Stimulated activated CD4-positive, alpha-beta T cell treated with anti-CD3 and anti-CD28 coated beads, Interleukin-12 subunit alpha, Interleukin-12 subunit beta, amount 100 ng/mL, for 48 hours (primary cell): Measurements from ENCODE around the gene CHST12.
A peak's percentile ranks its signal among the peaks of the same experiment; 100 is the strongest.
"Not testable (repeated sequence)": the region's sequence is repeated elsewhere in the genome, so short reads cannot be mapped to it uniquely, and the experiment has no call there.

Experiments used
- DNase-seq, 3 donors: peaks; one replicate each; pipeline ENCODE4 v3.0.0-alpha.2; 2020; ENCODE audit warnings: low read depth in 2 of 3, low spot score in 1 of 3

CHST12 gene

DNA sequence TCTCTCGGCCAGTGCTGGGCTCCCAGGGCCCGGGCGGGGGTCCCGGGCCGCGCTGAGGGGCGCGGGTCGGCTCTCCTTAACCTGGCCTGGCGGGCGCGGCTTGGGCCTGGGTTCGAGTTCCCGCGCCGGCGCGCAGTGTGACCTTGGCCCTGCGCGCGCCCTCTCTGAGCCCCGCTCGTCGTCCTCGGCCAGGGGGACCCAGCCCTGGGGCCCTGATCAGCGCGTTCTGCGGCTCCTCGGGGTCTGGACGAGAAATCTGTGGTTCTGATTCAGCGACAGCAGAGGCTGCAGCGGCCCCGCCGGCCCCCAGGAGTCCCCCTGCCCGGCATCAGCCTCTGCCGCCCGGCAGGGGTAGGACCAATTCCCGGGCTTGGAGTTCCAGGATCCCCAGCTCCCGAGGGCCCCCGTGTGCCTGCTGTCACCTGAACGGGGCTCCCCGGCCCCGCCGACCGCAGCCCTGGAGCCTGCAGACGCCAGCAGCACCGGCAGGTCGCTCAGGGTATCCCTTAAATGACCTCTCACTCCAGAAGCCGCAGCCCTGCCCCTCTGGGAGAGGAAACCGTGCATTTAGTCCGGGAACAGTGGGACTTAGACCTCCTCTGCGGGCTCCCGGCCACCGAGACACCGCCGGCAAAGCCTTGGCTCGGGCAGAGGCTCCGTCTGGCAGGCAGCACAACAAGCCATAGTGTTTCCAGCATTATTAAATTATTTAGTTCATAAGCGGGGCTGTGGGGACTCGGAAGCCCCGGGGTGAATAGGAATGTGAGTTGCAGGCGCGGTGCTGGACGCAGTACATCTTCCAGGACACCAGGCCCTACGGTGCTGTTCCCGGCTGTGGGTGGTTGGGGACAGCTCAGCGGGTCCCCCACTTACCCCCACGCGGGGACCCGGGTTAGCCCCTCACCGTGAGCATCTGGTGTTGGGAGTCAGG is 572 bp downstream of the CHST12 start:
- DNase-seq, result no peak

GRCh38 chr7:2404714-2405119 is 1.3 kb downstream of the CHST12 start:
- DNase-seq, result no peak

GRCh38 chr7:2405201-2405600 is 1.8 kb downstream of the CHST12 start:
- no peak for DNase-seq

GRCh38 chr7:2405601-2406345 is 2.4 kb downstream of the CHST12 start:
- peak; percentile 50 to 66 (median 57) for DNase-seq

- no peak for DNase-seq
Measured at GRCh38 chr7:2409745-2410414, 6.5 kb downstream of the CHST12 start.

- no peak for DNase-seq
Measured at GRCh38 chr7:2411049-2411448, 7.6 kb downstream of the CHST12 start.

GRCh38 chr7:2411815-2412586 is 8.6 kb downstream of the CHST12 start:
- no peak for DNase-seq

DNA sequence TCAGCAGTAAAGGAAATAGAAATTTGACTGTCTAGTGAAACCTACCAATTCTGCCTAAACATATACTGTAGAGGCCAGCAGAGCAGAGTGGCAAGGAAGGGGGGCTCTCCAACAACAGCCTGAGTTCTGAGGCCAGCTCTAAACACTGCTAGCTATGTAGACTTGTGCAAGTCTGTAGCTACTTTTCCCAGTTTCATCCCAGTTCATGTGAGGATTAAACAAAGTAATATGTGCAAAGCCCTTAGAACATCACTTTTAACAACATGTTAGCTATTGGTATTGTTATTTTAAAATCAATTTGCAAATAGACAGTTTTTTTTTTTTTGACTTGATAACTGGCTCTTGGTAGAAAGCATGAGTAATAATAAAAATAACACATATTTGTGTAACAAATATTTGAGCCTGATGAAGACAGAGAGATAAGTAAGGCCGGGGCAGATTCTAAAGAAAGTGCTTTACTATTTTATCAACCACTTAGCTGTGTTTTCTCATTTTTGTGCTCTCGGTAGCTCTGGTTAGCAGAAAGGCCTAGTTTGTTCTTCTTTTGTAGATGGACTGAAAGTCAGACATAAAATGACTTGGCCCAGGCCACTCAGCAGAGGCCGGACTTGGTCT is 9.3 kb downstream of the CHST12 start:
- no peak for DNase-seq

- DNase-seq, result no peak
Measured at GRCh38 chr7:2416063-2416462, 12.7 kb downstream of the CHST12 start.

DNA sequence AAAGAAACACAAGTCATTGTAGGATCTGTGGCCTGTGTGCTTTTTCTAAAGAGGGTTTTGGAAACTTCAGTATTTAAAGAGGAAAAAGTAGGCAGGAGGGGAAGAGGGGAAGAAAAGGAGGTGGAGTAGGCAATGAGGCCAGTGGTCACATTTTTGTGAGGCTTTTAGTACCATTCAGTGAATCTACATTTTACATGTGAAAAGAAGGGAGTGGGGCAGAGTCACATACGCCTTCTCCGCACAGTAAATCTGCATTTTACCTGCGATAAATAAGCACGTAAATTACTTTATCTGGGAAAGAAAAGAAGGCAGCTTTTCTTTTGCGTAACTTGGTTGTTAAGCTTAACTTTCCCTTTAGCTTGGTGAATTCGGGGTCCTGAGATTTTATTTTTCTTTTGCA is 13.2 kb downstream of the CHST12 start:
- DNase-seq, result no peak

GRCh38 chr7:2417178-2417577 is 13.8 kb downstream of the CHST12 start:
- not testable (repeated sequence) for DNase-seq

GRCh38 chr7:2417981-2418481 is 14.6 kb downstream of the CHST12 start:
- DNase-seq, result peak in 1 of 3 donors; percentile 27

DNA sequence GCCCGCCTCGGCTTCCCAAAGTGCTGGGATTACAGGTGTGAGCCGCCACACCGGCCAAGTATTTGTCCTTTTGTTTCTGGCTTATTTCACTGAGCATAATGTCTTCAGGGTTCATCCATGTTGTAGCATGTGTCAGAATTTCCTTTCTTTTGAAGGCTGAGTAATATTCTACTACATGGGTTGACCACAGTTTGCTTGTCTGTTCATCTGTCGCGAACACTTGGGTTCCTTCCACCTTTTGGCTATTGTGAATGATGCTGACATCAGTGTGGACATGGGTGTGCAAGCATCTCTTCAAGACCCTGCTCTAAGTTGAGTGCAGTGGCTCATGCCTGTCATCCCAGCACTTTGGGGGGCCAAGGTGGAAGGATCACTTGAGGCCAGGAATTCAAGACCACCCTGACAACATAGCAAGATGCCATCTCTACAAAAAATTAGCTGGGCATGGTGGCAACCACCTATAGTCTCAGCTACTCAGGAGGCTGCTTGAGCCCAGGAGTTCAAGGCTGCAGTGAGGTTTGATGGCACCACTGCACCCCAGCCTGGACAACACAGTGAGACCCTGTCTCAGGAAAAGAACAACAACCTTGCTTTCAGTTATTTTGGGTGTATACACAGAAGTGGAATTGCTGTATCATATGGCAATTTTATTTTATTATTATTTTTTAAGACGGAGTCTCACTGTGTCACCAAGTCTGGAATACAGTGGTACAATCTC is 17.0 kb downstream of the CHST12 start:
- no peak for DNase-seq

- DNase-seq, result no peak
Measured at GRCh38 chr7:2421943-2422310, 18.5 kb downstream of the CHST12 start.

DNA sequence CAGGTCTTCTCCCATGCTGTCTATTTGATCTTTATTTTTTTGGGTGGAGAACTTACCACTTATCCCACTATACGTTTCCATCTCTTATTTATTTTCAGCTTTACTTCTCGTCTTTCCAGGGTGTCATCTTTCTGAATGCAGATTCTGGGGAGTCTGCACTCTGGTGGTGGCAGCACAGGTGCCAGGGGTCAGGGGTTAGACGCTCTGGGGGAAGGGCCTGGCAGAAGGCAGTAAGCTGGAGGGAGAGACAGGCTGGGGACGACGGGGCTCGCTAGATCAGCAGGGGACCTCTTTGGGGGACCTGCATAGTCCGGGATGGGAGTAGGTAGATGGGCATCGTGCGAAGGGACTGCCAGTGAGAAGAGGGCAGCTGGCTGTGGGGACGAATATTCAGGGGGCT is 22.3 kb downstream of the CHST12 start:
- DNase-seq, result no peak

DNA sequence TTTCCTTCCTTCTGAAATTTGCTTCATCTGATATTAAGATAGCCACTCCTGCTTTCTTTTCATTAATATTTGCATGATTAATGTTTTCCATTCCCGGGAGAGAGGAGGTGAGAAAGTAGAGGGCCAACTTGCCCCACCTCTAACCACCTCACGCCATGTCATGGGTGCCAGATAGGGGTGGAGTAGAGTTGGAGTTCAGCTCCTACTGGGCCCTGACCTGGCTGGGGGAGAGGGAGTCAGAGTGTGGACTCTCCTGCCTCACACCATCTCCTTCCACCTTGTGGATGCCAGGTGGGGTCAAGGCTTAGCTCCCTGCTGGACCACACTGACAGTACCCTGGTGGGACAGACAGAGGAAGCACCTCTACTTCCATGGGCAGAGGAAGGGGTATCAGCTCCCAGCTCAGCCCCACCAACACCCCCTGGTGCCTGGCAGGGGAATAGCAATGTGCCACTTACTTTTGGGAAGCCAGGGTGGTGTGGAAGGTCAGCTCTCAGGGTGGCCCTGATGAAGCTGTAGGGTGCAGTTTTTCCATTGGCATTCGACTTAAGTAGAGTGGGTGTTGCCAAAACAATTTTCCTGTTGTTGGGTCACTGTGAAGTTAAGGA is 28.0 kb downstream of the CHST12 start:
- DNase-seq, result peak in 1 of 3 donors; percentile 30

GRCh38 chr7:2432910-2433712 is 29.7 kb downstream of the CHST12 start:
- DNase-seq, result no peak
